Sigmoid colon (tissue), 7 donors: ENCODE data around the gene GNS. TPM values are rescaled to one million over a fixed set of nuclear protein-coding genes. Genes with fewer than 3 reads are reported as not detected.

ENCODE experiments used
- DNase-seq: peaks from one replicate; pipeline ENCODE4 v3.0.0-alpha.2; 2019
- H3K27ac ChIP-seq, 4 donors: fragments of 200-600 bp; sonication (generic); one replicate each; pipeline ENCODE4 v1.5.1; 2016 to 2019; ENCODE audit warnings: mild to moderate bottlenecking in 1 of 4
- H3K27me3 ChIP-seq, 3 donors: fragments of 200-600 bp; sonication (generic); one replicate each; pipeline ENCODE4 v1.5.1; 2019; ENCODE audit warnings: mild to moderate bottlenecking in 1 of 3
- H3K36me3 ChIP-seq, 4 donors: fragments of 200-600 bp; sonication (generic); one replicate each; pipeline ENCODE4 v1.5.1; 2016 to 2019
- H3K4me1 ChIP-seq, 4 donors: fragments of 200-600 bp; sonication (generic); one replicate each; pipeline ENCODE4 v1.5.1; 2017 to 2019
- H3K4me3 ChIP-seq, 4 donors: fragments of 200-600 bp; sonication (generic); one replicate each; pipeline ENCODE4 v1.5.1; 2017 to 2019; ENCODE audit warnings: mild to moderate bottlenecking in 2 of 4, moderate library complexity in 1 of 4
- H3K9me3 ChIP-seq, 4 donors: fragments of 200-600 bp in 3 of 4; sonication (generic) in 3 of 4; one replicate each; pipeline versions ENCODE4 v1.5.1 to v1.6.1; 2013 to 2019
- EP300 ChIP-seq, 4 donors: sonication (generic); formaldehyde crosslinking; IDR thresholded peaks; one replicate each; pipeline ENCODE4 v1.6.1; 2017; ENCODE audit warnings: antibody characterized with exemption in 4 of 4
- POLR2A ChIP-seq, 2 donors: fragments of 450-650 bp; IDR thresholded peaks; one replicate each; pipeline ENCODE4 v1.6.1; 2016; ENCODE audit warnings: antibody characterized with exemption in 2 of 2, mild to moderate bottlenecking in 2 of 2, moderate library complexity in 2 of 2
- POLR2AphosphoS5 ChIP-seq, 4 donors: sonication (generic); formaldehyde crosslinking; IDR thresholded peaks; one replicate each; pipeline ENCODE4 v1.6.1; 2017; ENCODE audit warnings: antibody characterized with exemption in 4 of 4
- WGBS, 2 donors: extraction: QIAGEN DNeasy Blood & Tissue Kit; methylation state at CpG; one replicate each; pipeline ENCODE4 v1.1.7; 2013; 5-methylcytosine and 5-hydroxymethylcytosine counted together
- intact Hi-C: fragments of 100-400 bp; cut with DNase I; formaldehyde crosslinking; loops from one replicate; pipeline ENCODE4 v1.15.1; 2023
- polyA plus RNA-seq, 3 donors: library from polyadenylated mRNA; stranded (reverse); fragments of 200-250 nt; gene quantifications; one replicate each; pipeline ENCODE4 v1.2.3, GENCODE V29; 2013
- total RNA-seq, 4 donors: library from RNA; depleted of rRNA; stranded (reverse); fragments of >200 nt; gene quantifications; one replicate each; pipeline ENCODE4 v1.1.0, GENCODE V29; 2016
- TF ChIP-seq, protein P1 (sequence below), 4 experiments: fragments of 450-650 bp in 3 of 4; fragments of 200-600 bp in 1 of 4; IDR thresholded peaks; one replicate each; pipeline ENCODE4 v1.5.1; 2016 to 2019; ENCODE audit warnings: antibody characterized with exemption in 4 of 4, mild to moderate bottlenecking in 3 of 4, moderate library complexity in 2 of 4
- donor health status: healthy with polysubstance abuse.
- donor health status: Bipolar disorder and iron deficiency.
- donor health status: healthy.

GNS gene
- total and polyA plus RNA-seq, 7 donors, result 4.2 to 73.0 (median 65.3) TPM

DNA sequence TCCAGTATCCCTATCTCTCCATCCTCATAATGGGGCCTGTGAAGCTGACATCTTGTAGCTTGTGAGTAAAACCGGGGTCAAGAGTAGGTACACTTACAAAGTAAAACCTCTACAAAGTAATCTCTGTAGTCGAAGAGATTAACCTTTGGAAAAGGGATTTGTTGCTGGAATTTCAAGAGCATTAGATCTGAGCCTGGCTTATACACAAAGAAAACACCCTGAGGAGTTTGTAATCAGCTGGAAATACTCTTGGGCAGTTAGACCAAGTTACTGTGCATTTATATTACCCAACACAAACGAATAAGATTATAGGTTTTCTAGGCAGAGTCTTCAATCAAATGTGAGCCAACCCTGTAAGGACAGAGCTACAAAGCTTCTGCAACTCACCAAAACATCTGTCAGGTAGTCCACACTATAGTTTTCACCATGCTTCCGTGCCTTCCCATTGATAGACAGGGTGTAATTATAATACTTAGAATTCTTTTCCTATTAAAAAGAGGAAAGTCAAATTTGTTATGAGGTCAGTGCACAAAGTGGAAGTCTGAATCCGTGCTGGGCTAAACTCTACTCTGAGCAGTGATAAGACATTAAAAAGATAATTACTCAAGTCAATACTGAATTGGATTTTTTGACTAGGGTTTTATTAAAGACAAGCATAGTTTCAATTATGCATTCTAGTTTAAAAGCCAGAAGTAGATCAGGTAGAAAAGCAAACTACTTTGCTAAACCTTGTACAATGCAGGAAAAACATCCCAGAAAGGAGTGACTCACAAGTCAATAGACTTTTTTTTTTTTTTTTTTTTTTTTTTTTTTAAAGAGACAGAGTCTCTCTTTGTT lies 14.6 kb downstream of the GNS start:
- intact Hi-C loops, result no loop called here
- Histone ChIP-seq H3K27ac (no peak overlapping the region), H3K36me3 (peaks cover 17 to 88% (median 39%) of the 10 kb centered on the region in 4 donors), H3K4me1 (no peaks in the 10 kb centered on the region), H3K4me3 (no peak overlapping the region), H3K9me3 (no peaks in the 10 kb centered on the region), H3K27me3 (no peaks in the 10 kb centered on the region)
- WGBS, 2 donors, result 49 to 78% methylated on average over 5 of the region's 5 CpGs
- no peak for DNase-seq
- TF ChIP-seq POLR2A (IDR thresholded peaks at IDR 0.05), result no peak
- TF ChIP-seq, protein P1, sequence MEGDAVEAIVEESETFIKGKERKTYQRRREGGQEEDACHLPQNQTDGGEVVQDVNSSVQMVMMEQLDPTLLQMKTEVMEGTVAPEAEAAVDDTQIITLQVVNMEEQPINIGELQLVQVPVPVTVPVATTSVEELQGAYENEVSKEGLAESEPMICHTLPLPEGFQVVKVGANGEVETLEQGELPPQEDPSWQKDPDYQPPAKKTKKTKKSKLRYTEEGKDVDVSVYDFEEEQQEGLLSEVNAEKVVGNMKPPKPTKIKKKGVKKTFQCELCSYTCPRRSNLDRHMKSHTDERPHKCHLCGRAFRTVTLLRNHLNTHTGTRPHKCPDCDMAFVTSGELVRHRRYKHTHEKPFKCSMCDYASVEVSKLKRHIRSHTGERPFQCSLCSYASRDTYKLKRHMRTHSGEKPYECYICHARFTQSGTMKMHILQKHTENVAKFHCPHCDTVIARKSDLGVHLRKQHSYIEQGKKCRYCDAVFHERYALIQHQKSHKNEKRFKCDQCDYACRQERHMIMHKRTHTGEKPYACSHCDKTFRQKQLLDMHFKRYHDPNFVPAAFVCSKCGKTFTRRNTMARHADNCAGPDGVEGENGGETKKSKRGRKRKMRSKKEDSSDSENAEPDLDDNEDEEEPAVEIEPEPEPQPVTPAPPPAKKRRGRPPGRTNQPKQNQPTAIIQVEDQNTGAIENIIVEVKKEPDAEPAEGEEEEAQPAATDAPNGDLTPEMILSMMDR (IDR thresholded peaks at IDR 0.05), result no peak
- no peak for TF ChIP-seq EP300 (IDR thresholded peaks at IDR 0.05)
- no peak for TF ChIP-seq POLR2AphosphoS5 (IDR thresholded peaks at IDR 0.05)

DNA sequence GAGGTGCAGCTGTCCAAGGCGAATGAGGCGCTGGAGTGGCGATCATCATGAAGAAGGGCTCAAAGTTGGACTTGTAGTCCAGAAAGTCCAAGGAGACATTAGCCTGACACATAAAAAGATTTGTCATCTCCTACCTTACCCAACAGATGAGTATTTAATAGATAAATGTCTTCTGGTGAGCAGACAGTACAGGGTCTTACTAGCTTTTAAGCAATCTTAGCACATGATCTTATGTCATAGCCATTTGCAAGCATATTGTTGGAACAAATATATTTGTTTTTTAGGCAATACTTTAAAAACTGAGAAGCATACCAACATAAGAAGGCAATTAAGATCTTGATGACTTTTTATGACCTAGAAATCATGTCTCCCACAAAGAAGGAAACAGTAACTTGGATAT lies 16.0 kb downstream of the GNS start:
- no peaks in the 10 kb centered on the region for H3K9me3 ChIP-seq
- no peak overlapping the region for H3K27ac ChIP-seq
- no peak for DNase-seq
- peaks cover 23 to 98% (median 48%) of the 10 kb centered on the region in 4 donors for H3K36me3 ChIP-seq
- H3K27me3 ChIP-seq, result no peaks in the 10 kb centered on the region
- no peak overlapping the region for H3K4me3 ChIP-seq
- H3K4me1 ChIP-seq, result no peaks in the 10 kb centered on the region
- TF ChIP-seq POLR2AphosphoS5 (IDR thresholded peaks at IDR 0.05), result no peak
- TF ChIP-seq, protein P1 (IDR thresholded peaks at IDR 0.05), result no peak
- no peak for TF ChIP-seq POLR2A (IDR thresholded peaks at IDR 0.05)
- no peak for TF ChIP-seq EP300 (IDR thresholded peaks at IDR 0.05)
- intact Hi-C loops, result no loop called here
- 97 to 99% methylated on average over 3 of the region's 3 CpGs for WGBS, 2 donors

DNA sequence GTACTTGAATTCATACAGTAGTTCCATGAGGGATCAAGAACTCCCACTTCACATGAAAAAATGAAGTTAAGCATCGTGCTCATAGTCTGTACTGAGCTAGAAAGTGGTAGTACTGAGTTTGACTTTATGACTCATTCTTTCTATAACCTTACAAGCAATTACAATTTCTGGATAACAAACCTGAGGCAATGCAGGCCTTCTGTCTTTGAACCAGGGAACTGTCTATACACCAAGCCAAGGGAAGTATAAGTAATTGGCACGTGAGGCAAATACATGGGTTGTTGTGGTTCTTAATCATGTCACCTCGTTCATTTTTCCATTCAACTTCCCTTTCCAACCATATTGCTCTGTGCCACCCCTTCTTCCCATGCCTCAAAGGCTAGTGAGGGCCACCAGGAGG lies 16.8 kb downstream of the GNS start:
- Histone ChIP-seq H3K36me3 (peaks cover 30 to 98% (median 51%) of the 10 kb centered on the region in 4 donors), H3K4me1 (no peaks in the 10 kb centered on the region), H3K27me3 (no peaks in the 10 kb centered on the region), H3K9me3 (no peaks in the 10 kb centered on the region), H3K27ac (no peak overlapping the region), H3K4me3 (no peak overlapping the region)
- TF ChIP-seq, protein P1 (IDR thresholded peaks at IDR 0.05), result no peak
- TF ChIP-seq POLR2A (IDR thresholded peaks at IDR 0.05) (no peak), POLR2AphosphoS5 (IDR thresholded peaks at IDR 0.05) (no peak), EP300 (IDR thresholded peaks at IDR 0.05) (no peak)
- intact Hi-C loops, result no loop called here
- no peak for DNase-seq
- 89 to 90% methylated on average over 3 of the region's 3 CpGs for WGBS, 2 donors

DNA sequence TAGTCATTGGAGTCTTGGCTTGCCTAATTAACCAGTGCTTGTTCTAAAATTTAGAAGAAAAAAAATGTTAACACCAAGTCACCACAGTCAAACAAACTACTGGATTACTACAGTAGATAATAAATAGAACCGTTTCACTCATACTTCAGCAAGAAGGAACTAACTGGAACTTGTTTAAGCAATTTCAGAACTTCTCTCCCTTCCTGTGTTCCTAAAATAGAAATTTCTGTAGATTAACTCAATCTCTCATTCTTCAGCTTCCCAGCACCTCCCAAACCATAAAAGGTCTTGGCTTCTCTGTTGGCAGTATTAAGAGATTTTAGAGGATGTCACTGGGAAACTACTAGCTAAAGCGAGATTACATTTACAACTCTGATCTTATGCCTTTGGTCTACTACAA lies 18.6 kb downstream of the GNS start:
- no peaks in the 10 kb centered on the region for H3K4me1 ChIP-seq
- no peaks in the 10 kb centered on the region for H3K27me3 ChIP-seq
- H3K27ac ChIP-seq, result no peak overlapping the region
- intact Hi-C loops, result no loop called here
- no peaks in the 10 kb centered on the region for H3K9me3 ChIP-seq
- WGBS, 2 donors, result 64 to 78% methylated on average over 2 of the region's 2 CpGs
- H3K36me3 ChIP-seq, result peaks cover 35 to 98% (median 61%) of the 10 kb centered on the region in 4 donors
- TF ChIP-seq POLR2AphosphoS5 (IDR thresholded peaks at IDR 0.05), result no peak
- no peak for TF ChIP-seq EP300 (IDR thresholded peaks at IDR 0.05)
- TF ChIP-seq, protein P1 (IDR thresholded peaks at IDR 0.05), result no peak
- no peak for TF ChIP-seq POLR2A (IDR thresholded peaks at IDR 0.05)
- H3K4me3 ChIP-seq, result no peak overlapping the region
- DNase-seq, result no peak
